GM12878 (cell line): ENCODE measurements around the gene PHLDA3. TPM values are rescaled to one million over a fixed set of nuclear protein-coding genes. Genes with fewer than 3 reads are reported as not detected.

Source experiments
- ATAC-seq: fragments of 200-7000 bp; cut with Tn5 transposase; 3 replicates; pipeline ENCODE4 v1.9.1; 2020; ENCODE audit warnings: mild to moderate bottlenecking, moderate library complexity
- BruUV-seq: library from RNA; stranded (reverse); fragments of 400-500 nt; replicated peaks from 2 replicates; lab custom pipeline; 2021; lab: Mats Ljungman, UMichigan
- CTCF ChIA-PET: fragments of 300-600 bp; sonication (Branson Sonifier 250); formaldehyde crosslinking; extraction: SDS; loops from one replicate; lab custom pipeline; 2021; ENCODE audit warnings: inconsistent platforms; lab: Yijun Ruan, JAX
- POLR2A ChIA-PET: fragments of 350-600 bp; formaldehyde crosslinking; extraction: SDS; loops from one replicate; lab custom pipeline; 2021; ENCODE audit warnings: inconsistent platforms; lab: Charles Lee
- RAD21 ChIA-PET: fragments of 300-600 bp; sonication (Branson Sonifier 250); formaldehyde crosslinking; loops from one replicate; lab custom pipeline; 2023; ENCODE audit warnings: antibody characterized with exemption; ENCODE audit not compliant: unreplicated experiment; lab: Charles Lee
- SMC1A ChIA-PET: fragments of 300-600 bp; sonication (Branson Sonifier 250); formaldehyde crosslinking; loops from one replicate; lab custom pipeline; 2023; ENCODE audit not compliant: unreplicated experiment, uncharacterized antibody; lab: Charles Lee
- DNase-seq: peaks from one replicate; pipeline ENCODE4 v3.0.0-alpha.2; 2011; ENCODE audit warnings: low read depth, low spot score
- FAIRE-seq: peaks from 3 replicates; lab custom pipeline; 2011; peaks lifted over from hg19 to GRCh38; lab: Jason Lieb, UNC
- H2AFZ ChIP-seq: 2 replicates; pipeline ENCODE4 v1.6.0; 2011; ENCODE audit warnings: low read depth, low read length, control low read depth; ENCODE audit not compliant: control insufficient read depth
- H3K27ac ChIP-seq: 2 replicates; pipeline ENCODE4 v1.5.1; 2011; ENCODE audit warnings: control low read depth; ENCODE audit not compliant: control insufficient read depth, insufficient read depth
- H3K27me3 ChIP-seq, 2 experiments: replicated peaks in 1 of 2; 2 replicates each; pipeline versions ENCODE4 v1.6.0 to v1.6.1; 2011; ENCODE audit warnings: low read length in 1 of 2; ENCODE audit not compliant: control insufficient read depth in 2 of 2, insufficient read depth in 2 of 2
- H3K36me3 ChIP-seq, 2 experiments: 2 replicates each; pipeline ENCODE4 v1.5.1; 2011; ENCODE audit warnings: low read length in 1 of 2; ENCODE audit not compliant: control insufficient read depth in 2 of 2, insufficient read depth in 2 of 2
- H3K4me1 ChIP-seq: 2 replicates; pipeline ENCODE4 v1.6.1; 2011; ENCODE audit warnings: mild to moderate bottlenecking, low read length, moderate library complexity, mixed read lengths; ENCODE audit not compliant: control insufficient read depth, insufficient read depth
- H3K4me2 ChIP-seq: 2 replicates; pipeline ENCODE4 v1.6.0; 2011; ENCODE audit warnings: control low read depth; ENCODE audit not compliant: control insufficient read depth, insufficient read depth
- H3K4me3 ChIP-seq: fragments of 200-600 bp; sonication (generic); 2 replicates; pipeline ENCODE4 v1.5.1; 2016
- H3K79me2 ChIP-seq: 2 replicates; pipeline ENCODE4 v1.6.0; 2011; ENCODE audit warnings: low read length; ENCODE audit not compliant: control insufficient read depth, insufficient read depth
- H3K9ac ChIP-seq: 2 replicates; pipeline ENCODE4 v1.8.0; 2011; ENCODE audit warnings: low read length, control low read depth, mixed read lengths; ENCODE audit not compliant: control insufficient read depth, insufficient read depth
- H3K9me3 ChIP-seq: replicated peaks from 3 replicates; pipeline ENCODE4 v1.5.1; 2011; ENCODE audit warnings: mild to moderate bottlenecking, low read length; ENCODE audit not compliant: control insufficient read depth, insufficient read depth
- H4K20me1 ChIP-seq: 2 replicates; pipeline ENCODE4 v1.6.0; 2011; ENCODE audit not compliant: control insufficient read depth, insufficient read depth
- ATF2 ChIP-seq: IDR thresholded peaks from 2 replicates; pipeline ENCODE4 v1.6.1; 2012; ENCODE audit warnings: low read length, inconsistent platforms
- CTCF ChIP-seq, 3 experiments: IDR thresholded peaks in 2 of 3; conservative IDR thresholded peaks in 1 of 3; 2 replicates each; pipeline ENCODE4 v1.5.1; 2011; ENCODE audit warnings: low read depth in 3 of 3, low read length in 3 of 3, mild to moderate bottlenecking in 3 of 3, control low read depth in 2 of 3, moderate library complexity in 2 of 3, inconsistent platforms in 1 of 3, mixed read lengths in 1 of 3; ENCODE audit not compliant: control insufficient read depth in 2 of 3, insufficient read depth in 1 of 3; ENCODE audit errors: extremely low read depth in 1 of 3
- EP300 ChIP-seq, 2 experiments: fragments of 150-350 bp in 1 of 2; IDR thresholded peaks; 2 replicates each; pipeline ENCODE4 v1.6.1; 2011 to 2012; ENCODE audit warnings: low read depth in 2 of 2, low read length in 2 of 2, borderline replicate concordance in 1 of 2, improper control_type of control experiment in 1 of 2, inconsistent platforms in 1 of 2; ENCODE audit not compliant: control insufficient read depth in 1 of 2
- IRF5 ChIP-seq: fragments of 450-650 bp; IDR thresholded peaks from 2 replicates; pipeline ENCODE4 v1.6.1; 2017; ENCODE audit warnings: borderline replicate concordance
- MAX ChIP-seq: IDR thresholded peaks from 2 replicates; pipeline ENCODE4 v1.6.1; 2012; ENCODE audit warnings: low read depth, low read length, improper control_type of control experiment
- MLLT1 ChIP-seq: fragments of 450-650 bp; IDR thresholded peaks from 2 replicates; pipeline ENCODE4 v1.6.1; 2016; ENCODE audit warnings: mild to moderate bottlenecking
- NBN ChIP-seq: fragments of 450-650 bp; IDR thresholded peaks from 2 replicates; pipeline ENCODE4 v1.6.1; 2016
- NR2C1 ChIP-seq: fragments of 450-650 bp; IDR thresholded peaks from 2 replicates; pipeline ENCODE4 v1.6.1; 2017; ENCODE audit warnings: antibody characterized with exemption, mild to moderate bottlenecking, moderate library complexity
- PKNOX1 ChIP-seq: fragments of 450-650 bp; IDR thresholded peaks from 2 replicates; pipeline ENCODE4 v1.6.1; 2016; ENCODE audit warnings: mild to moderate bottlenecking
- RCOR1 ChIP-seq: conservative IDR thresholded peaks from 2 replicates; pipeline ENCODE4 v1.6.1; 2012; ENCODE audit warnings: low read depth, low read length, improper control_type of control experiment
- ZNF207 ChIP-seq: fragments of 450-650 bp; IDR thresholded peaks from 2 replicates; pipeline ENCODE4 v1.6.1; 2014; ENCODE audit warnings: antibody characterized with exemption, mild to moderate bottlenecking, borderline replicate concordance
- ZNF274 ChIP-seq: IDR thresholded peaks from one replicate; pipeline ENCODE4 v1.8.0; 2011; ENCODE audit not compliant: insufficient read length, insufficient read depth
- ZNF384 ChIP-seq: IDR thresholded peaks from 2 replicates; pipeline ENCODE4 v1.6.1; 2012; ENCODE audit warnings: low read depth, mild to moderate bottlenecking, low read length, improper control_type of control experiment, borderline replicate concordance
- WGBS: methylation state at CpG from one replicate; pipeline ENCODE4 v1.1.6; 2016; ENCODE audit warnings: low lambda C conversion rate; ENCODE audit not compliant: insufficient replicate concordance, insufficient coverage; ENCODE audit errors: missing lambda C conversion rate; 5-methylcytosine and 5-hydroxymethylcytosine counted together
- in situ Hi-C: fragments of 300-500 bp; cut with MboI; formaldehyde crosslinking; loops from 9 replicates; pipeline ENCODE4 v1.14.3; 2018; ENCODE audit warnings: mixed read lengths
- intact Hi-C: fragments of 100-400 bp; cut with micrococcal nuclease; formaldehyde crosslinking; loops from one replicate; pipeline ENCODE4 v1.14.2; 2022; ENCODE audit not compliant: unreplicated experiment
- polyA plus RNA-seq, 11 experiments: library from polyadenylated mRNA; depleted of rRNA in 4 of 11; unstranded in 6 of 11; stranded (reverse) in 5 of 11; fragments of >200 nt; fragmentation: Nextera tagmentation in 4 of 11; fragmentation: Illumina TruSeq in 1 of 11; extraction: Ambion mirVana in 4 of 11; extraction: Trizol in 1 of 11; gene quantifications; 1 replicate in 1 of 11; 2 replicates in 10 of 11; pipeline versions ENCODE4 v1.2.1 to v1.2.3, GENCODE V29; 2011 to 2016; ENCODE audit warnings: inconsistent platforms in 2 of 11, missing spikeins in 2 of 11, low read depth in 1 of 11
- total RNA-seq, 4 experiments: library from RNA; depleted of rRNA in 3 of 4; stranded (reverse); fragments of >200 nt in 3 of 4; fragmentation: Illumina TruSeq in 1 of 4; extraction: Trizol in 1 of 4; gene quantifications; 2 replicates each; pipeline versions ENCODE4 v1.2.1 to v1.2.3, GENCODE V29; 2013 to 2021

Gene PHLDA3
- total and polyA plus RNA-seq, 10 of the 15 experiments (the other 5 are each of a cell fraction or from before 2014, with no cell fraction given), result 0.60 to 57.4 (median 21.8) TPM

- TF ChIP-seq MLLT1, result peak; percentile 74
- TF ChIP-seq MAX, result no peak
- no peak for TF ChIP-seq ZNF274
- no peak for TF ChIP-seq ZNF207
- no peak for TF ChIP-seq RCOR1
- TF ChIP-seq NBN, result 0 out of 2 replicates have a peak, but pooled peaks have one; percentile 49
These were observed 12.3 kb downstream of the PHLDA3 start (continued) for GRCh38 chr1:201456499-201457309.

- POLR2A ChIA-PET, result interaction anchor here (2.0 kb wide), 1 partner anchor 14 kb away, joined by 6 read pairs; the partner anchor contains the start of gene PHLDA3
- TF ChIP-seq IRF5 (no peak), NR2C1 (no peak), EP300 (IDR thresholded peaks at IDR 0.05; ENCODE audit: borderline replicate concordance in 1 of 2, control insufficient read depth in 1 of 2, low read depth in 2 of 2, low read length in 2 of 2) (no peak), ZNF384 (no peak), CTCF (IDR thresholded peaks at IDR 0.05 in 2 of 3, conservative IDR thresholded peaks at IDR 0.05 in 1 of 3; ENCODE audit: control insufficient read depth in 2 of 3, extremely low read depth in 1 of 3, insufficient read depth in 1 of 3, low read depth in 3 of 3, low read length in 3 of 3) (no peak), PKNOX1 (no peak), ATF2 (no peak)
- SMC1A ChIA-PET, result interaction anchor here (4.8 kb wide), 1 partner anchor 24 kb away, joined by 54 read pairs; no protein-coding TSS in a partner anchor
- Histone ChIP-seq H3K4me1 (peaks cover 39% of the 10 kb centered on the region), H4K20me1 (no peaks in the 10 kb centered on the region), H3K79me2 (no peaks in the 10 kb centered on the region), H3K4me3 (no peak overlapping the region), H3K9me3 (no peaks in the 10 kb centered on the region), H3K9ac (no peak overlapping the region), H3K27me3 (no peaks in the 10 kb centered on the region), H3K4me2 (no peak overlapping the region), H3K36me3 (no peaks in the 10 kb centered on the region), H2AFZ (no peak overlapping the region), H3K27ac (no peak overlapping the region)
- DNase-seq (no peak), FAIRE-seq (no peak), ATAC-seq (no peak)
- in situ Hi-C loops (no loop called here), intact Hi-C loops (no loop called here)
- BruUV-seq, result no TSS peak
- 71% methylated on average over 6 of the region's 6 CpGs for WGBS
- CTCF ChIA-PET, result interaction anchor here (2.2 to 16.5 kb wide), 3 partner anchors 20 to 59 kb away, joined by 11 to 455 read pairs (median 309); no protein-coding TSS in a partner anchor
- RAD21 ChIA-PET, result interaction anchor here (3.5 to 13.7 kb wide), 2 partner anchors 26 to 57 kb away, joined by 24 to 301 read pairs; no protein-coding TSS in a partner anchor
These were observed 13.9 kb downstream of the PHLDA3 start for GRCh38 chr1:201455098-201455497.
